Loucy (cell line): ENCODE measurements around the gene CHKB.

Experiments
- H2AFZ ChIP-seq: fragments of 200-600 bp; sonication (generic); 2 replicates; pipeline ENCODE4 v1.6.0; 2016; ENCODE audit warnings: antibody characterized with exemption, mild to moderate bottlenecking, low read length, moderate library complexity
- H3F3A ChIP-seq: fragments of 200-600 bp; 2 replicates; pipeline ENCODE4 v1.6.0; 2016; ENCODE audit warnings: antibody characterized with exemption, low read depth, mild to moderate bottlenecking
- H3K27me3 ChIP-seq: fragments of 200-600 bp; sonication (generic); 2 replicates; pipeline ENCODE4 v1.6.1; 2014; ENCODE audit warnings: low read length, mild to moderate bottlenecking; ENCODE audit not compliant: insufficient read depth, poor library complexity, severe bottlenecking
- H3K36me3 ChIP-seq: fragments of 200-600 bp; sonication (generic); 2 replicates; pipeline ENCODE4 v1.6.1; 2016; ENCODE audit warnings: low read length; ENCODE audit not compliant: insufficient read depth
- H3K4me1 ChIP-seq: fragments of 200-600 bp; sonication (generic); 2 replicates; pipeline ENCODE4 v1.5.1; 2014; ENCODE audit warnings: low read length, mild to moderate bottlenecking; ENCODE audit not compliant: insufficient read depth, poor library complexity, severe bottlenecking
- H3K4me2 ChIP-seq: fragments of 200-600 bp; sonication (generic); 2 replicates; pipeline ENCODE4 v1.6.0; 2014; ENCODE audit warnings: antibody characterized with exemption, low read length, low read depth, mild to moderate bottlenecking; ENCODE audit not compliant: poor library complexity, severe bottlenecking
- H3K4me3 ChIP-seq: fragments of 200-600 bp; sonication (generic); 2 replicates; pipeline ENCODE4 v1.5.1; 2014; ENCODE audit warnings: low read length, mild to moderate bottlenecking, mixed read lengths; ENCODE audit not compliant: poor library complexity, severe bottlenecking
- H3K79me2 ChIP-seq: fragments of 200-600 bp; sonication (generic); 2 replicates; pipeline ENCODE4 v1.6.1; 2014; ENCODE audit warnings: low read length; ENCODE audit not compliant: insufficient read depth
- H3K9ac ChIP-seq: fragments of 200-600 bp; sonication (generic); 2 replicates; pipeline ENCODE4 v1.6.0; 2014; ENCODE audit warnings: mild to moderate bottlenecking, low read depth, low read length, moderate library complexity; ENCODE audit not compliant: poor library complexity, severe bottlenecking
- H3K9me2 ChIP-seq: fragments of 200-600 bp; sonication (generic); replicated peaks from 2 replicates; pipeline ENCODE4 v1.6.1; 2016; ENCODE audit warnings: low read depth, low read length, mixed read lengths
- H3K9me3 ChIP-seq: fragments of 200-600 bp; sonication (generic); 2 replicates; pipeline ENCODE4 v1.6.1; 2014; ENCODE audit warnings: mild to moderate bottlenecking, antibody characterized with exemption, low read length, low read depth; ENCODE audit not compliant: insufficient read depth
- H4K20me1 ChIP-seq: fragments of 200-600 bp; sonication (generic); 2 replicates; pipeline ENCODE4 v1.6.0; 2014; ENCODE audit warnings: antibody characterized with exemption, low read length, mild to moderate bottlenecking; ENCODE audit not compliant: insufficient read depth, poor library complexity, severe bottlenecking
- EZH2phosphoT487 ChIP-seq: fragments of 200-600 bp; IDR thresholded peaks from 2 replicates; pipeline ENCODE4 v1.6.1; 2018; ENCODE audit warnings: antibody characterized with exemption, mild to moderate bottlenecking, moderate library complexity, borderline replicate concordance
- TF ChIP-seq, protein P1 (sequence below): fragments of 200-600 bp; sonication (generic); conservative IDR thresholded peaks from 2 replicates; pipeline ENCODE4 v1.5.1; 2014; ENCODE audit warnings: mild to moderate bottlenecking, antibody characterized with exemption, low read length

CHKB gene

GRCh38 chr22:50556703-50557102 lies 25.9 kb downstream of the CHKB start:
- H3F3A ChIP-seq, result no peaks in the 10 kb centered on the region
- no peaks in the 10 kb centered on the region for H3K36me3 ChIP-seq
- no peaks in the 10 kb centered on the region for H3K27me3 ChIP-seq
- H3K9me2 ChIP-seq, result no peaks in the 10 kb centered on the region
- H3K9ac ChIP-seq, result no peak overlapping the region
- H3K4me2 ChIP-seq, result no peak overlapping the region
- peaks cover 2% of the 10 kb centered on the region for H3K4me1 ChIP-seq
- H4K20me1 ChIP-seq, result no peaks in the 10 kb centered on the region
- no peaks in the 10 kb centered on the region for H3K79me2 ChIP-seq
- H2AFZ ChIP-seq, result no peak overlapping the region
- no peak overlapping the region for H3K4me3 ChIP-seq
- no peaks in the 10 kb centered on the region for H3K9me3 ChIP-seq
- TF ChIP-seq, protein P1, sequence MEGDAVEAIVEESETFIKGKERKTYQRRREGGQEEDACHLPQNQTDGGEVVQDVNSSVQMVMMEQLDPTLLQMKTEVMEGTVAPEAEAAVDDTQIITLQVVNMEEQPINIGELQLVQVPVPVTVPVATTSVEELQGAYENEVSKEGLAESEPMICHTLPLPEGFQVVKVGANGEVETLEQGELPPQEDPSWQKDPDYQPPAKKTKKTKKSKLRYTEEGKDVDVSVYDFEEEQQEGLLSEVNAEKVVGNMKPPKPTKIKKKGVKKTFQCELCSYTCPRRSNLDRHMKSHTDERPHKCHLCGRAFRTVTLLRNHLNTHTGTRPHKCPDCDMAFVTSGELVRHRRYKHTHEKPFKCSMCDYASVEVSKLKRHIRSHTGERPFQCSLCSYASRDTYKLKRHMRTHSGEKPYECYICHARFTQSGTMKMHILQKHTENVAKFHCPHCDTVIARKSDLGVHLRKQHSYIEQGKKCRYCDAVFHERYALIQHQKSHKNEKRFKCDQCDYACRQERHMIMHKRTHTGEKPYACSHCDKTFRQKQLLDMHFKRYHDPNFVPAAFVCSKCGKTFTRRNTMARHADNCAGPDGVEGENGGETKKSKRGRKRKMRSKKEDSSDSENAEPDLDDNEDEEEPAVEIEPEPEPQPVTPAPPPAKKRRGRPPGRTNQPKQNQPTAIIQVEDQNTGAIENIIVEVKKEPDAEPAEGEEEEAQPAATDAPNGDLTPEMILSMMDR, result no peak
- TF ChIP-seq EZH2phosphoT487, result no peak

DNA sequence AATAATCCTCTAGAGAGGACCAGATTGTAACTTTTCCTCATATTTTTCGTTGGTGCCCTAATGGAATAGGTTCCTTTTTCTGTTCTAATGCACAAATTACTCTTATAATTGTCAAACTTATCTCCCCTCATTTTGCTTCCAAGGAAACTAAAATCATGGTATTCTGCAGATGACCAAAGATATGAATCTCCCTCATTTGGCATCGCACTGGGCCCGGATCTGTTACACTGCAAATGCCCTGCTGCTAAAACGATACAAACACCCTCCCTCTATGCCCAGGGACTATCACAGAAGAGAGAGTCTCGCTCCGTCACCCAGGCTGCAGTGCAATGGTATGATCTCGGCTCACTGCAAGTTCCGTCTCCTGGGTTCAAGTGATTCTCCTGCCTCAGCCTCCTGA lies 29.3 kb downstream of the CHKB start:
- Histone ChIP-seq H4K20me1 (no peaks in the 10 kb centered on the region), H3F3A (no peaks in the 10 kb centered on the region), H3K9me2 (no peaks in the 10 kb centered on the region), H2AFZ (no peak overlapping the region), H3K9me3 (no peaks in the 10 kb centered on the region), H3K27me3 (no peaks in the 10 kb centered on the region), H3K4me1 (peaks cover 8% of the 10 kb centered on the region), H3K36me3 (no peaks in the 10 kb centered on the region), H3K4me3 (no peak overlapping the region), H3K4me2 (no peak overlapping the region), H3K79me2 (peaks cover 6% of the 10 kb centered on the region; the same call in 1 of the 2 replicates), H3K9ac (no peak overlapping the region)
- TF ChIP-seq, protein P1, result no peak
- no peak for TF ChIP-seq EZH2phosphoT487

DNA sequence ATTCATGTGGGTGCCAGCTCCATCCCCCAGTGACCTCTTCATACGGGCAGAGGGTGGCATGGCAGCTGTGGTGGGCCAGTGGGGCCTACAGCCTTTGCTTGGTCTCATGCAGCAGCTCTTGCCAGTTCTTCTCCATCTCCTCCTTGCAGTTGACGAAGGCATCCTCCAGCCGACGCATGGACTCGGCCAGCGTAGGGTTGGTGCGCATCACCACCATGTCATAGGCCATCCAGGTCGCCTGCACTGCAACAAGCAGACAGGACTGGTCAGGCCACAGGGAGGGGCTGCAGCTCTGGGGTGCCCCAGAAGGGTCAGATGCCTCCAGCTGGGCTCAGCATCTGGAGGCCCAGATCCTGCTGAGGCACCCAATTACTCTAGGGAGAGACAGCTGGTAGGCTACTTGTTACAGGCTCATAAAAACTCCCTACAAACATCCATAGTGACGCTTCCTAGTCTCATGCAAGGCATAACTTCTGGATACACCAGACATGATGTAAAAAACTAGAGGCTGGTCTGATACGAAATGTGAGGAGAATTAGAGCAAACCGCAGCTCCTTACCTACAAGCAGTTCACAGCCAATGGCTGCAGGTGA lies 31.4 kb downstream of the CHKB start:
- Histone ChIP-seq H4K20me1 (no peaks in the 10 kb centered on the region), H3K36me3 (no peaks in the 10 kb centered on the region), H3K4me2 (no peak overlapping the region), H3K79me2 (peaks cover 6% of the 10 kb centered on the region; the same call in 1 of the 2 replicates), H3K9ac (no peak overlapping the region), H3K4me1 (peaks cover 12% of the 10 kb centered on the region), H3F3A (no peaks in the 10 kb centered on the region), H3K27me3 (no peaks in the 10 kb centered on the region), H3K9me3 (no peaks in the 10 kb centered on the region), H3K9me2 (no peaks in the 10 kb centered on the region), H3K4me3 (no peak overlapping the region), H2AFZ (no peak overlapping the region)
- TF ChIP-seq EZH2phosphoT487, result no peak
- TF ChIP-seq, protein P1, result no peak
